RPMI7951 (cell line): ENCODE data around the gene BORCS5. TPM values are rescaled to one million over a fixed set of nuclear protein-coding genes. Genes with fewer than 3 reads are reported as not detected.
A peak's percentile ranks its signal among the peaks of the same experiment; 100 is the strongest.
"Not testable (repeated sequence)": the region's sequence is repeated elsewhere in the genome, so short reads cannot be mapped to it uniquely, and the experiment has no call there.

Experiments used
- DNase-seq: peaks from one replicate; pipeline ENCODE4 v3.0.0-alpha.2; 2012; ENCODE audit warnings: low read depth
- total RNA-seq: library from RNA; depleted of rRNA; stranded (reverse); fragments of >200 nt; shearing (Covaris generic); gene quantifications from 2 replicates; pipeline ENCODE4 v1.2.3, GENCODE V29; 2014

Gene BORCS5
- total RNA-seq, 1 experiment from 2014 or later, result 12.5 TPM

DNA sequence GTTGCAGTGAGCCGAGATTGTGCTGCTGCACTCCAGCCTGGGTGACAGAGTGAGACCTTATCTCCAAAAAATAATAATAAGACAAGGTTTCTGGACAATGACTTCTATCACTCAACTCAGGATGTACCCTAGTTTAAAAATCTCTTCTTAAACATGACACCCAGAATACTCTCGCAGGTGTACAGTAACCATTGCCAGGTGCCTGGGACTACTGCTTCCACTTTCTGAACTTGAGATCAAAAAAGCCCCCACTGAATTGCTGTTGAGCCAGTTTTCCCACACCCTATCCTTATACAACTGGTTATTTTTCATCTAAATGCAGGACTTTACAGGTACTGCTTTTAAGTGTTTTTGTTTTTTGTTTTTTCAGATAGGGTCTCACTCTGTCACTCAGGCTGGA lies 36.3 kb downstream of the BORCS5 start:
- DNase-seq, result no peak

DNA sequence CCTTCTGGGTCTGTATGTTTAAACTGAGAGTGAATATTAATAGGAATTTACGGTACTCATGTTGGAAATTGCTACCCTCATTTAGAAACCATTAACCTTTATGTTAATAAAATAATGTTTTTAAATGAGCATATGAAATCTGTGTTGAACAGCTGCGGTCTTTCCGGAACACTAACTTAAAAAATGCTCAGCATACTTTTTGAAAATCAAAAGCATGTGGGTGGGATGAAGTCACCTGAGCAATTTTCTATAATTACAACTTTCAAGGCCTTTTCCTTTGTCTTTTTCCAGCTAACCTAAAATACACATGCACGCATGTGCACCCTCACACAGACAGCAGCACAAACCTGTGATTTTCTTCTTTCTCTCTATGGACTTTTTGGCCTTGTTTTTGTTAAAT lies 39.8 kb downstream of the BORCS5 start:
- no peak for DNase-seq

DNA sequence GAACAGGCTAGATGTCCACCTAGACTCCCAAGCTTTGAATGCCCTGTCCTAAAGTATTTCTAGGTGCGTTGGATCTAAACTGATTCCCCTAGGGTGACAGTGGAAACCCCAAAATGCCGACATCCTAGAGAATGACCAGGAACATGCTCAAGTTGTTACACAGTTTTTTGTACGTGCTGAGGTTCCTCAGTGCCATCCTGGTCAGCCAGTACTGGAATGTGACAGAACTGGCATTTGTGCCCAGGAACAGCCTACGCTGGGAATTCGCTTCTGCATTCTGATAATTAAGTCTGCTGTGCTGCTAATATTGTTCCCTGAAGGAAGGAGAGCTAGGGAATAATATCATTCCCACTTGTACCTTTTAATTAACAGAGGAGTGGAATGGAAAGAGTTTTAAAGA lies 40.3 kb downstream of the BORCS5 start:
- DNase-seq, result no peak

DNA sequence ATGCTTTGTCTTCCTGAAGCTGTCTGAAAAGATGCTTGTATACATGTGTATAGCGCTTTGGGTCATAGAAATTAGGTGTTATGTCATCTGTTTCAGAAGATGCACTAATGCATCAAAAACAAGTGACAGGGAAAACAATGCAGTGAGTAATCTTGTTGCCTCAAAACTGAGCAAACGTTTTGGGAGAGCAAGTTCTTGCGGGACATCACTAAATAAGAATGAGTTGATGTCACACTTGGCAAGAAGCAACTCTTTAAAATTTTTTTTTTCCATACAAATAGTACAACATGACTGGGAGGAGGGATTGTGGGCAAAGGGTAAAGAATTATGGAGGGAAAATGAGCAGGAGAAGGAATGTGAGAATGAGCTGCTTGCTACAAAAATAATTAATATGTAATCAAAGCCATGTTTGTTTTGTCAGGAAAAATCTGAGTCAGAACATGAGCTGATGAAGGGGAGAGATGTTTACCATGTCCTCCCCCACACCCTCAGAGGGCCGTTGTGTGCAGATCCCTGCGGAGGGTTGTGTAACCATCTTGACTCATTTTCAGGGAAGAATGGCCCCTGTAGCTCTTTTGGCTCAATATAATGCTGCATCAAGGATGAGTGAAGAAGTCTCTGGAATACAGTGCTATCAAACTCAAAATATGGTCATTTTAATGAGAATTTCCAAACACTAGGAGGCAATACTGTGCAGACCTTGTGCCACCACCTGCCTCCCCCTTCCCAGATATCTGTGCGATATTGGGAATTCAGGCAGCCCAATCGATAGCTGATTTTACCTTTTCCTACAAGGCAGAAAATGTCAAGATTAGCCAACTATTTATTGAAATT lies 41.4 kb downstream of the BORCS5 start:
- peak; percentile 82 for DNase-seq

DNA sequence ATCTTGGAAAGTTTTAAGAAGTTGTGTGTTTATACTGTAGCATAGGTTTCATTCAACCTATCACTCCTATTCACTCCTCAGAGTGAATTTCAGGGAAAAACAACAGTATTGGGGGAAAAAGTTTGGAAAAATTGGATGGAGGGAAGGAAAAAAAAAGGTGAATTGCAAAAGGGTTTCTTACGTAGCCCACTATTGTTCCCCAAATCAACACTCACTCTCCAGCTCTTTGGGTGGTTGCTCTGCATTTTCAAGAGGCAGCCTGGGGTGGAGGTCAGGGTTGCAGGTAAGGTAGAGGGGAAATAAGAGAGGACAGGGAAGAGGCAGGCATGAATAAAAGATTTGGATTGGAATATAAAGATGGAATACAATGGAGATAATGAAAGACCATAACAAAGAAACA lies 42.3 kb downstream of the BORCS5 start:
- DNase-seq, result no peak

DNA sequence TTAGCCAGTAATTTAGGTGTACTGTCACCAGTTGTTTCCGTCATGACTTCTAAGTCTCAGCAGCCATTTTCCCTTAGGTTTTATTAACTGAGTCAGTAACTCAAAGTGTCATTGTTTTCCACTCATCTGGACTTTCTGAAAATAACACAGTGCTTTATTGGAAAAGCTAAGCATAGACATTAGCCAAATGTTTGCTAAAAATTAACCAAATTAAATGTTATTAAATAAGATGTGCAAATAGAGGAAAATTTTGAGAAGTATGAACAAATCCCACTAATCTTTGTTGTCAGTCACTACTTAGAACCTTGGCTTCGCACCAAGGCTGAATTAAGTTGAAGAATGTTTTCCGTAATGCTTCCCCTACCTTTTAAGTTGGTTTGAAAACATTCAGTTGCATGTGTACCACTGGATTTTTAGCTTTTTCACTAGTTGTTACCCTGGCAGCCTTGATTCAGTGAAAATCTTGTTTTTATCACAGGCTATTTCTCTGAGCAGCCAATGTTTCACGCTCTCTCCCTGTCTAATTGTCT lies 43.0 kb downstream of the BORCS5 start:
- DNase-seq, result no peak

DNA sequence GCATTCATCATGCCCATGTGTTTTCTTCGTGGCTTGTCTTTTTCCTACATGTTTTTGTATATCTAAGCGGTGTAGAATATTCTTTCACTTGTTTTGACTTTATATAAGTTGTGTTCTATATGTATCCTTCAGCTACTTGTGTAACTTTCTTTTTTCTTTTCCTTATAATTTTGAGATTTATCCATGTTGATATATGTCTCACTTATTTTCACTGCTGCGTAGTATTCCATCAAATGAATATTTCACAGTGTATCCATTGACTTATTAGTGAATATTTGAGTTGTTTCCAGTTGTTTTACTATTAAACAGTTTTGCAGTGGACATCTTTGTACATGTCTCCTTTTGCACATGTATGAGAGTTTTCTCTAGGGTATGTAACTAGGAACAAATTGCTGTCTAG lies 43.9 kb downstream of the BORCS5 start:
- no peak for DNase-seq

DNA sequence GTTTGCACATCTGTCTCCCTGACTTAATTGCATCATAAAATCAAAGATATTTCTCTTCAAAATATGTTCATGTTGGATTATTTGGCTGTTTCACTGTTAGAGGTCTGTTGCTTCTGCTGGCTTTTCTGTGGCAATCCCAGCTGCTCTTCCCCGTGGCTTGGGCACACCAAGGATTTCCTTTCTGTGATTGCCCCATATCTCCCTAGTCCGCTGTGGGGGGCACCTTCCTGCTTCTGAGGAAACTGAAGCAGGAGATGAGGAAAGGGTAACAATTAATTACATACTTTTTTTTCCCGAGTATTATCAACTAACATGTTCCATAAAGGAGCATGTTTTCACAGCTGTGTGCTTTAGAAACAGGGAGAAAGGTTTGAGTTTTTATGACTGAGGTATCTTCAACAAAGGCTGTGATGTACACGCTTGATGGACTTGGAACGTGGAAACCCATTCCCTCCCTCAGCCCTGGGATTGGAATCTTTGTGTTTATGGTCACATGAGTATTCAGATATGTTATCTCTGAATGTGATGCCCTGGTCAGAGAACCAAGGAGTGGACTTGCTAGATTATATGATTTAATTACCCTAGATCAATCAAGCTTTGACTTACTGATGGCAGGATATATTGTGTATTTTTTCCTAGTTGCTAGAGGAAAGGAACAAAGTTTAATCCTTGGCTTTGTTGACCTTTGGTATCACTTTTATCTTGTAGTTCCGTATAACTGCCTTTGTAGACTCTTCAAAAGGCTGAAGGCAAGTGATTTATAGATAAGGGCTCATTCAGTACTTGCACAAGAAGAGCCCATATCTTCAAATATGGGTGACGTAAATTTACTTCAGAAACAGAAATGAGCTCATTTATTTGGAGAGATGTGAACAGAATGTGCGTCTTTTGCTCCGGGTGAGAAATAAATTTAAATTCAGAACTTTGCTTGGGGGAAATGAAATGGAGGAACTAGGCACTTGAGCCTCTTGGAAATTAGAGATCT lies 46.7 kb downstream of the BORCS5 start:
- DNase-seq, result no peak

DNA sequence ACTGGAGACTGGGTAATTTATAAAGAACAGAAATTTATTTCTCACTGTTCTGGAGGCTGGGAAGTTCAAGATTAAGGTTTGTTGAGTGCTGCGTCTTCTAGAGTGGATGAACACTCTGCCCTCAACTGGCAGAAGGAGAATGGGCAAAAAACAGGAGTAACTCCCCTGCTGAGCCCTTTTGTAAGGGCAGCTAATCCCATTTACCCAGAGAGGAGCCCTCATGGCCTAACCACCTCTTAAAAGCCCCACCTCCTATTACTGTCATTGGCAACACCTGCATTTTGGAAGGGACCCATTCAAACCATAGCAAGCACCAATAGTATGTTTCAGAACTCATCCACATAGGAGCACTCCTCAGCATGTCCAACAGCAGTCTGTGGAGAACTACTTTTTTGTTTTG lies 47.4 kb downstream of the BORCS5 start:
- DNase-seq, result no peak

DNA sequence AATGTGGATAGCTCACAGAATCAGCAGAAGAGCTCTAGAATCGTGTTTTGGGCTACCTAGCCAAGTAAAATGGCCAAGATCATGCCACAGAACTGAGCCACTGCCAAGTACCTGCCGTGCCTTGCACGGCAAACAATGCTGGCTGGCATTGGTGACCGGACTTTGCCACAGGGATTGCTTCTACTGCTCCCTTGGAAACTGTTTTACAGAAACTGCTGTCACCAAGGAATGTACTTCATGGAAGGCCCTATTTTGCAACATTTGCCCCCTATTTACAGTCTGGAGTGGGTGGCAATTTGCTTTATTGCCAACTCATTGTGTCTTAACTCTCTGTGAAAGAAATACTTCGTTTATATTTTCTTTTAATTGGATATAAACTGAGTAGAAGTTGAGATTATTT lies 49.0 kb downstream of the BORCS5 start:
- DNase-seq, result no peak

DNA sequence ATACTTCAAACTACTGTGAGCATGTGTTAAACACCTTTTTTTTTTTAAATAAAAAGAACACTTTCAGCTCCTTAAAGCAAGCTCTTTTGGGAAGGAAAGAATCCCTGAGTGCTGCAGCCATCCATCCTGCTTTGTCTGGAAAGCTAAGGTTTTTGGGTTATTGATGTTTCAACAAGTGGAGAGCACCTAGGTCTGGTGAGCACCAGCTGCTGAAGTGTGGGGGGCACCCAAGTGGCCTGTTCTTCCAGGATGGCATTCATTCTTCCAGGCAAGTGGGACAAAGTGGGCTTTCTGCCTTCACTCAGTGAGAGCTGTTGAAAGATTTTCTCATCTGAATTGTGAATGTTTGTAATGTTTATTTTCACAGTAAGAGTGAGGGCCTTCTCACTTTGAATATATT lies 49.9 kb downstream of the BORCS5 start:
- no peak for DNase-seq

DNA sequence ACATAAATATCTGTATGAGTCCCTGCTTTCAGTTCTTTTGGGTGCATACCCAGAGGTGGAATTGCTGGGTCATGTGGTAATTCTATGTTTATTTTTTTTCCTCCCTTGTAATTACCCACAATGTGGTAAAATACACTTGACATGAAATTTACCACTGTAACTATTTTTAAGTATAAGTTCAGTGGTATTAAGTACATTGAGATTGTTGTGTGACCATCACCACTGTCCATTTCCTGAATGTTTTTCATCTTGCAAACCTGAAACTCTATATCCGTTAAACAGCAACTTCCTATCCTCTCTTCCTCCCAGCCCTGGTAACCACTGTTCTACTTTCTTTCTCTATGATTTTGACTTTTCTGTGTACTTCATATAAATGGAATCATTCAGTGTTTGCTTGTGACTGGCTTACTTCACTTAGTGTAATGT lies 51.4 kb downstream of the BORCS5 start:
- no peak for DNase-seq

DNA sequence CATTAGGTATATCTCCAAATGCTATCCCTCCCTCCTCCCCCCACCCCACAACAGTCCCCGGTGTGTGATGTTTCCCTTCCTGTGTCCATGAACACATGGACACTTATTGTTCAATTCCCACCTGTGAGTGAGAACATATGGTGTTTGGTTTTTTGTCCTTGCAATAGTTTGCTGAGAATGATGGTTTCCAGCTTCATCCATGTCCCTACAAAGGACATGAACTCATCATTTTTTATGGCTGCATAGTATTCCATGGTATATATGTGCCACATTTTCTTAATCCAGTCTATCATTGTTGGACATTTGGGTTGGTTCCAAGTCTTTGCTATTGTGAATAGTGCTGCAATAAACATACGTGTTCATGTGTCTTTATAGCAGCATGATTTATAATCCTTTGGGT lies 52.5 kb downstream of the BORCS5 start:
- DNase-seq, result not testable (repeated sequence)

DNA sequence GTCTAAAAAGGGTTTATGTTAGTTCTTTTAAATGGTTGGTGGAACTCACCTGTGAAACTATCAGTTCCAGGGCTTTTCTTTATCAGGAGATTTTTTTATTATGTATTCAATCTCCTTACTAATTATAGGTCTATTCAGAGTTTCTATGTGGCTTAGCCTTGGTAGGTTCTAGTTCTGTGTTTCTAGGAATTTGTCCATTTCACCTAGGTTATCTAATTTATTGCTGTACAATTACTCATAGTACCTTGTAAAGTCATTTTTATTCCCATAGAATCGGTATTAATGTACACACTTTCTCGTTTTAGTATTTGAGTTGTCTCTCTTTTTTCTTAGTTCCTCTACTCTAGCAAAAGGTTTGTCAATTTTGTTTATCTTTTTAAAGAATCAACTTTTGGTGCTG lies 59.0 kb downstream of the BORCS5 start:
- no peak for DNase-seq

DNA sequence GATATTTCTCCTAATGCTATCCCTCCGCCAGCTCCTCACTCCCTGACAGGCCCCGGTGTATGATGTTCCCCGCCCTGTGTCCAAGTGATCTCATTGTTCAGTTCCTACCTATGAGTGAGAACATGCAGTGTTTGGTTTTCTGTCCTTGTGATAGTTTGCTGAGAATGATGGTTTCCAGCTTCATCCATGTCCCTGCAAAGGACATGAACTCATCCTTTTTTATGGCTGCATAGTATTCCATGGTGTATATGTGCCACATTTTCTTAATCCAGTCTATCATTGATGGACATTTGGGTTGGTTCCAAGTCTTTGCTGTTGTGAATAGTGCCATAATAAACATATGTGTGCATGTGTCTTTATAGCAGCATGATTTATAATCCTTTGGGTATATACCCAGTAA lies 62.3 kb downstream of the BORCS5 start:
- not testable (repeated sequence) for DNase-seq

DNA sequence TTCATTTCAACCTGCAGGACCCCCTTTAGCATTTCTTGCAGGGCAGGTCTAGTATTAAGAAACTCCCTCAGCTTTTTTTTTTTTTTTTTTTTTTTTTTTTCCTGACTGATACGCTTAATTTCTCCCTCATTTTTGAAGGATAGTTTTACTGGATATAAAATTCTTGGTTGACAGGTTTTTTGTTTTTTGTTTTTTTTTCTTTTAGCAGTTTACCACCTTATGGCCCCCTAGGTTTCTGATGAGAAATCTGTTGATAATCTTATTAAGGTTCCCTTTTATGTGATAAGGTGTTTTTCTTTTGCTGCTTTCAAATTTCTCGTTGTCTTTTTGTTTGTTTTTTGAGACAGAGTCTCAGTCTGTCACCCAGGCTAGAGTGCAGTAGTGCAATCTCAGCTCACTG lies 66.5 kb downstream of the BORCS5 start:
- DNase-seq, result no peak

DNA sequence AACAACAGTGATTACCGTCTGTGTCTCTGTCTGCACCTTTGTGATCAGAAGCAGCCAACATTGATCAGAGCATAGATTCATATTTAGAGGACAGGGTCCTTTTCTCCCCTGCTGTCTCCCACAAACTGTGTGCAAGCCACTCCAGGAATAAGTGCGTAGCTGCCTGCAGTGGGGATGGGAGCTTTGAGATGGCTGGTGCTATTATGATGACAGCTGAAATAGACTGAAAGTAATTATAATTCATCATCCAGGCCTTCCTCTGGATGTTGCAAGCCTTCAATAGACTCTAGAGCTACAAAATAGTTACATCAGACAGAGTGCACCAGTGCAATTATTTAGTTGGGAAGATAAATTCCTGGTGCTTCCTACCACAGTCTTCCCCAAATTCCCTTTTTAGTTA lies 68.1 kb downstream of the BORCS5 start:
- DNase-seq, result no peak

DNA sequence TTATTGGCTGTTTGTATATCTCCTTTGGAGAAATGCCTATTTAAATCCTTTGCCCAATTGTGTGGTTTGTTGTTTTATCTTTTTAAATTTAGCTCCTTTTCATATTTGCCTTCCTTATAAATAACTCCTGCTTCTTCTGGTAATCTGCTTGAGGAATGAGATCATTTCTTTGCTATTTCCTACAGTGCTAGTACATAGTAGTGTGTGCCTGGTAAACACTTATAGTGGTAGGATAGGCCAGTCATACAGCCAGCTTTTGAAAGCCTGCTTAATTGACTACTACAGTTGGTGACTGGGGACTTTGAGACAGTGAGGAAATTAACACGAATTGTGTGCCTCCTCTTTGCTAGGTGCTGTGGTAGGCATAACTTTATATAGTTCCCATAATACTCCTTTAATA lies 68.7 kb downstream of the BORCS5 start:
- no peak for DNase-seq

DNA sequence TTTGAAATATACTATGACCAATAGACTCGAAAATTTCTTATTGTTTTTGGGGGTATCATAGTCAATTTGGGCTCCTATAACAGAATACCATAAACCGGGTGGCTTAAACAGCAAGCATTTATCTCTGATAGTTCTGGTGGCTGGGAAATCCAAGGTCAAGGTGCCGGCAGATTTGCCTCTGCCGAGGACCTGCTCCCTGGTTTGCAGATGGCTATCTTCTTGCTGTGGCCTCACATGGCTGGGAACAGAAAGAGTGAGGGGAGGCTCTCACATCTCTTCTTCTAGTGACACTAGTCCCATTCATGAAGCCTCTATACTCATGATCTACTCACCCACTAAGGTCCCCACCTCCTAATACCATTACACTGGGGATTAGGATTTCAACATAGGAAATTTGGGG lies 70.7 kb downstream of the BORCS5 start:
- no peak for DNase-seq

DNA sequence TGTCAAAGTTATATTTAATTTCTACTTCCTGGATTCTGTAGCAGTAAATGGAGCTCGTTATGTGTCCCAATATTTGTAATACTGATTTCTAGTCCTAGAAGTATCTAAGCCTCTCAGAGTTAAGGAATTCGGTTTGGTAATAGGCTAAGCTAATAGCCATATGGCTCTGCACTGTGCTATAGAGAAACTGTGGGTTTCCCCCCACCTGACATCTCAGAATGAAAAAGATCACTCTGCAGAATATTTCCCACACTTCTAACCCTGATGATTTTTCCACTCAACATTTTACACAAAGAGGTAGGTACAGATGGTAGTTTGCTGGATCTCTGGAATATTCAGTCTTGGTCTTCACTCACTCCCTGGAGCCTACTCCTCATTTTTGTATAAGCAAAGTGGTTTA lies 71.2 kb downstream of the BORCS5 start:
- no peak for DNase-seq

DNA sequence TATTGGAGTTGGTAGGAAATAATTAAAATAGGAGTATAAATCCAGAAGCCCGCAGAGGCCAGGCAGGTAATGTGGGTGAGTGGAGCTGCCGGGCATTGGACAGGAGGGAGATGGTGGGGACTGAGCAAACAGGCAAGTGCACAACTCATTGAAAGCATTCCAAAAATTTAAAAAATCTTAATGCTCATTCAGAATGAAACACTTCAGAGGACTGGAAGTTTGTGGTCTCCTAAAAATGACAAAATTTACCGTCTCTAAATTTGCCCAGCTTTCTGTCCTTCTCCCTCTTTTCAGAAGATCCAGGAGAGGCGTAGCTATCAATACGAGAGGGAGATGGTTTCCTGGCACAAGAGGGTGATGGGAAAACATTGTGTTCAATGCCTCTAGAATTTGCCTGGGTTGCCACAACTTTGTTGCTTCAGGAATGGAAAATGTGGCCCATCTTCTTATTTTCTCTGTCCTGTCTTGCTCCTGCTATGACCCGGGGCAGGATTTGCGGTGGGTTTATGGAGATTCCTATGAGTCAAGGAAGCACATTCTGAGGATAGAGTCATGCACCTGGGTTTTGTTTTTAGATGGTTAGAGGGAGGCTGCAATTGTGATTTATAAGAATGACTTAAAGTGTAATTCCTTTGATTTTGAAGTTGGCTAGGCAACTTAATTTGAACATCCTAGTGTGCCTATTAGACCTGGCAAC lies 72.2 kb downstream of the BORCS5 start:
- DNase-seq, result peak; percentile 88

DNA sequence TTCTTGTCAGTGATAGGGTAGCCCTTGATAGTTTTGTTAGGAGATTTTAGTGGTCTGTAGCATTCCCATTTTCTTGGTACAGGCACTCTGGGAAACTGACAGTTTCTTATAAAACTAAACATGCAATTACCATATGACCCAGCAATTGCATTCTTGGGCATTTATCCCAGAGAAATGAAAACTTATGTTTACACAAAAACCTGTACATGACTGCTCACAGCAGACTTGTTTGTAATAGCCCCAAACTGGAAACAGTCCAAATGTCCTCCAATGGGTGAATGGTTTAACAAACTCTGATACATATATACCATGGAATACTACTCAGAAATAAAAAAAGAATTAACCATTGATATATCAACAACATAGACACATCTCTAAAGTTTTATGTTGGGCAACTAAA lies 75.5 kb downstream of the BORCS5 start:
- peak; percentile 33 for DNase-seq
